ENCODE measurements around the gene BAZ2B.
"Not testable (repeated sequence)": the region's sequence is repeated elsewhere in the genome, so short reads cannot be mapped to it uniquely, and the experiment has no call there.

Gene BAZ2B

GRCh38 chr2:159616286-159616701 lies at the start of gene BAZ2B:
Gene BAZ2B, minus strand, starts transcription at chr2:159616548. Its CDS starts 137,829 bp downstream, at chr2:159478719.
- no peak for DNase-seq (ENCODE audit: low read depth in 2 of 2)

- DNase-seq (ENCODE audit: low read depth in 2 of 2): no peak
These were observed 44.9 kb upstream of the BAZ2B start for GRCh38 chr2:159661286-159661685.

GRCh38 chr2:159658881-159659873 lies 42.8 kb upstream of the BAZ2B start:
- DNase-seq (ENCODE audit: low read depth in 2 of 2): no peak

- no peak for DNase-seq (ENCODE audit: low read depth in 2 of 2)
These were observed 37.6 kb upstream of the BAZ2B start for GRCh38 chr2:159653962-159654361.

GRCh38 chr2:159651884-159652283 lies 35.5 kb upstream of the BAZ2B start:
- no peak for DNase-seq (ENCODE audit: low read depth in 2 of 2)

- no peak for DNase-seq (ENCODE audit: low read depth in 2 of 2)
These were observed 34.2 kb upstream of the BAZ2B start for GRCh38 chr2:159650574-159650973.

GRCh38 chr2:159648643-159649042 lies 32.3 kb upstream of the BAZ2B start:
- DNase-seq (ENCODE audit: low read depth in 2 of 2): no peak

- DNase-seq (ENCODE audit: low read depth in 2 of 2): no peak
These were observed 31.3 kb upstream of the BAZ2B start for GRCh38 chr2:159647667-159648066.

GRCh38 chr2:159640176-159640575 lies 23.8 kb upstream of the BAZ2B start:
- no peak for DNase-seq (ENCODE audit: low read depth in 2 of 2)

- DNase-seq (ENCODE audit: low read depth in 2 of 2): no peak
These were observed 23.4 kb upstream of the BAZ2B start for GRCh38 chr2:159639712-159640111.

GRCh38 chr2:159639071-159639470 lies 22.7 kb upstream of the BAZ2B start:
- no peak for DNase-seq (ENCODE audit: low read depth in 2 of 2)

- no peak for DNase-seq (ENCODE audit: low read depth in 2 of 2)
These were observed 21.7 kb upstream of the BAZ2B start for GRCh38 chr2:159637988-159638501.

- no peak for DNase-seq (ENCODE audit: low read depth in 2 of 2)
These were observed 20.9 kb upstream of the BAZ2B start for GRCh38 chr2:159637240-159637639.

GRCh38 chr2:159635006-159635789 lies 18.9 kb upstream of the BAZ2B start:
- DNase-seq (ENCODE audit: low read depth in 2 of 2): no peak

GRCh38 chr2:159633219-159633618 lies 16.9 kb upstream of the BAZ2B start:
- DNase-seq (ENCODE audit: low read depth in 2 of 2): no peak

GRCh38 chr2:159625628-159626027 lies 9.3 kb upstream of the BAZ2B start:
- not testable (repeated sequence) for DNase-seq (ENCODE audit: low read depth in 2 of 2)

- no peak for DNase-seq (ENCODE audit: low read depth in 2 of 2)
These were observed 7.1 kb upstream of the BAZ2B start for GRCh38 chr2:159623436-159623835.

- no peak for DNase-seq (ENCODE audit: low read depth in 2 of 2)
These were observed 6.6 kb upstream of the BAZ2B start for GRCh38 chr2:159622966-159623365.

- DNase-seq (ENCODE audit: low read depth in 2 of 2): no peak
These were observed 4.4 kb upstream of the BAZ2B start for GRCh38 chr2:159620796-159621195.

- DNase-seq (ENCODE audit: low read depth in 2 of 2): no peak
These were observed 1.3 kb upstream of the BAZ2B start for GRCh38 chr2:159617646-159618045.

- DNase-seq (ENCODE audit: low read depth in 2 of 2): no peak
These were observed 752 bp upstream of the BAZ2B start for GRCh38 chr2:159617100-159617499.

All from stimulated activated CD8-positive, alpha-beta memory T cell treated with anti-CD3 and anti-CD28 coated beads, Interleukin-7, amount 100 ng/mL, for 1 hour (primary cell).